ENCODE data around the gene NR3C2.

NR3C2 gene

DNA sequence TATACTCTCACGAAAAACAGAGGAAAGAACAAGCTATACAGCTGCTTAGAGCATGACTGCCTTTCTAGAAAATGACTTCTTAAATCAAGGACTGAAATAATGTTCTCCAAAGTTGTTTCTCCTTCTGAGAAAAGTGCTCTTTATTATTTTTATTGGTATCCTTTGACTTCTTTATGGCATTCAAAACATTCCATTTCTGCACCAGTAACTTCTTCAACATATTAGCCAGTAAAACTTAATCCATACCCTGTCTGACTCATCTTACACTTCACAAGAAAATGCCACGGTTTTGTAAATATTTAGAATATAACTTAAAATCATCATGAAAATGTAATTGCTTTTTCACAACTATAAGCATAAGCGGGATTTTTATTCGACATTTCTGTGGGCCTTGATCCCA is 180.4 kb downstream of the NR3C2 start:
- in situ Hi-C loops (cut with MboI; ENCODE audit: low pct_unique_long_range_greater_than_20kb, low sequenced_read_pairs, unreplicated experiment): no loop called here
- no peak for DNase-seq (ENCODE audit: low spot score)
- TF ChIP-seq, protein P1, sequence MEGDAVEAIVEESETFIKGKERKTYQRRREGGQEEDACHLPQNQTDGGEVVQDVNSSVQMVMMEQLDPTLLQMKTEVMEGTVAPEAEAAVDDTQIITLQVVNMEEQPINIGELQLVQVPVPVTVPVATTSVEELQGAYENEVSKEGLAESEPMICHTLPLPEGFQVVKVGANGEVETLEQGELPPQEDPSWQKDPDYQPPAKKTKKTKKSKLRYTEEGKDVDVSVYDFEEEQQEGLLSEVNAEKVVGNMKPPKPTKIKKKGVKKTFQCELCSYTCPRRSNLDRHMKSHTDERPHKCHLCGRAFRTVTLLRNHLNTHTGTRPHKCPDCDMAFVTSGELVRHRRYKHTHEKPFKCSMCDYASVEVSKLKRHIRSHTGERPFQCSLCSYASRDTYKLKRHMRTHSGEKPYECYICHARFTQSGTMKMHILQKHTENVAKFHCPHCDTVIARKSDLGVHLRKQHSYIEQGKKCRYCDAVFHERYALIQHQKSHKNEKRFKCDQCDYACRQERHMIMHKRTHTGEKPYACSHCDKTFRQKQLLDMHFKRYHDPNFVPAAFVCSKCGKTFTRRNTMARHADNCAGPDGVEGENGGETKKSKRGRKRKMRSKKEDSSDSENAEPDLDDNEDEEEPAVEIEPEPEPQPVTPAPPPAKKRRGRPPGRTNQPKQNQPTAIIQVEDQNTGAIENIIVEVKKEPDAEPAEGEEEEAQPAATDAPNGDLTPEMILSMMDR (IDR thresholded peaks at IDR 0.05; ENCODE audit: extremely low read depth, insufficient read depth, missing control alignments): no peak

DNA sequence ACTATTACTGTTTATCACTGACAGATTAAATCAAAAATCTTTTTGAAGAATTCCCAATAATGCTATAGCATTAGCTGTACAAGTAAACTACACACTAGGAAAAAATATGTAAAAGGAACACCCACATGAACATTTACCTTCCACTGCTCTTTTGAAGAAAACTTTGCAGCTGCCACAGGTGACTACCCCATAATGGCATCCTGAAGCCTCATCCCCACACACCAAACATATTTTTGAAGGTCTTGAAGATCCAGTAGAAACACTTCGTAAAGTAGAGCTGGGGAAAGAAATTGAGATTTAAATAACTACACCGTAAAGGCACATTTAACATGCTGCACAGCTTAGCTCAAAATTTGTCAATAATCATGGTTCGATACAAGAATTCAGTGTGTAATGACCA is 182.4 kb downstream of the NR3C2 start:
- DNase-seq (ENCODE audit: low spot score): no peak
- in situ Hi-C loops (cut with MboI; ENCODE audit: low pct_unique_long_range_greater_than_20kb, low sequenced_read_pairs, unreplicated experiment): no loop called here
- TF ChIP-seq, protein P1 (IDR thresholded peaks at IDR 0.05; ENCODE audit: extremely low read depth, insufficient read depth, missing control alignments): no peak

DNA sequence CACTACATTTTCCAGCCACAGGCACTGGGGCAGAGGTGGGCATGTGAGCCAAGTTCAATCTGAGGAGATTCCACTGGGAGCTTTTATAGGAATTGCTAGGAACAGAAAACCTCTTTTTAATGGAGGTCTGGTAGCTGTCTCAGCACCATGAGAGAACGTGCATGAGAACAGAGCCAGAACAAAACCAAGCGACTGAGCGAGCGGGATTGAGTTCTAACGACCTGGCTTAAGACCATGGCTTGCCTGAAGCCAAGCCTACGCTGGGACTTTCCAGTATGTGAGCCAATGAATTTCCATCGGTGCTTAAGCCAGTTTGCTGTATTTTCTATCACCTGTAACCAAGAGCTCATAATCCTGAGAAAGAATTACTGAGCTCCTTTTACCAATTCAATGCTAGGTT is 183.7 kb downstream of the NR3C2 start:
- TF ChIP-seq, protein P1 (IDR thresholded peaks at IDR 0.05; ENCODE audit: extremely low read depth, insufficient read depth, missing control alignments): no peak
- DNase-seq (ENCODE audit: low spot score): no peak
- in situ Hi-C loops (cut with MboI; ENCODE audit: low pct_unique_long_range_greater_than_20kb, low sequenced_read_pairs, unreplicated experiment): no loop called here

DNA sequence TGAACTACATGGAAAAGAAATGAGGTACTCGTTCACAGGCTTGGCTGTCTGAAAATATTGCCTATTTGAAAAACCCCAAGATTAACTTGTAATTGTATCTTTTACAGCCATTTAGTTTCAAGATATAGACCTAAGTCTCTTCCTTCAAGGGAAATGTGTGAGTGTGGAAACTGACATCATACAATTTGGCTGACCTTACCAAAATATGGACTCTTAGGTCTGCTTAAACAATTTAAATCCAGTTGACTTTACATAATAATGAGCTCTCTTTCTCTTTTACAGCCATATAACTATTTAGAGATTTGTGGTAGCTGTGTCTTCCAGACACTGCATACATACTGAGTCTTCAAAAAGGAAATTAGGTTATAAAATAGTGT is 186.9 kb downstream of the NR3C2 start:
- DNase-seq (ENCODE audit: low spot score): no peak
- TF ChIP-seq, protein P1 (IDR thresholded peaks at IDR 0.05; ENCODE audit: extremely low read depth, insufficient read depth, missing control alignments): no peak
- in situ Hi-C loops (cut with MboI; ENCODE audit: low pct_unique_long_range_greater_than_20kb, low sequenced_read_pairs, unreplicated experiment): no loop called here

DNA sequence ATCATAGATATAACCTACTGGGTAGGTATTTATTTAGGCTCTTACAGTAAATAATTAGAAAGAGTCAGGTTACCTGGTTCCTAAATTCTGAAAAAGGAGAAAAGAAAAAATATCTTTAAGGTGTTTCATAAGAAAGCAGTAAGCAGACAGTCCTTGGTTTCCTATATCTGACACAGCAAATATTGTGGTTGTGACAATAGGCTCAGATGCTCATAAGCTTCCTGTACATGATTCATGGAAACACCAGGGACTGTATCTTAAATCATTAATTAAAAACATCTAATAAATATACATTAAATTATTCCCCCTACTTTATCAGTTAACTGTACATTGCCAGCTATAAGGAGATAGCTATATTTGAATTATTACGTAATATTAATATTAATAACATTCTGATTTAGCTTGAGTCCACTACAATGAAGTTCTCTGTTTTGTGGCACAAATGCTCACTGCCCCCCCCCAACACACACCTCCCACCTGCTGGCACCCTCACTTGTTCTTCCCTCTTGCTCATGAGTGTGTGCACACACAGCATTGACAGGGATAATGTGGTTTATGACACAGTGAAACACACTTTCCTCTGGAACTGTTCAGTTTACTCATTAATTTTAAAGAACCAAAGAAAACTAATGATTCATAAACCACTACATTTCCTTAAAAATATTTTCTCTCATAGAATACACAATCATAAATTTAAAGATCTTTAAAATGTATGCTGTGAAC is 187.4 kb downstream of the NR3C2 start:
- DNase-seq (ENCODE audit: low spot score): no peak
- TF ChIP-seq, protein P1 (IDR thresholded peaks at IDR 0.05; ENCODE audit: extremely low read depth, insufficient read depth, missing control alignments): no peak
- in situ Hi-C loops (cut with MboI; ENCODE audit: low pct_unique_long_range_greater_than_20kb, low sequenced_read_pairs, unreplicated experiment): no loop called here

DNA sequence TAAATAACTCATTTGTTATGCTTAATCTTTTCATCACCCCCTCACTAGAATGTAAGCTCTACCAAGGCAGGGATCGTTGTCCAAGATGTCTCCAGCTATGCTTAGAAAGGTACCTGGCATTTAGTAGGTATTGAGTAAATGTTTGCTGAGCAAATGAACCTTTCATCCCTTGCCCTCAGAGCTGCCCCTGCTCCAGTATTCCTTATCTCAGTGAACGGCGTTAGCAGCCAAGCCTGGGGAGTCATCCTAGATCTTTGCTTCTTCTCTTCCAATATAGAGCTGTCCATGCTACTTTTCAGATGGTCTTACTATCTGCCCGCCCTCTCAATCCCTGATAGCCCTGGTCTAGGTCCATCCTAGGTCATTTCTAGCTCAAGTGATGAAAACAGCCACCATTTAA is 188.4 kb downstream of the NR3C2 start:
- TF ChIP-seq, protein P1 (IDR thresholded peaks at IDR 0.05; ENCODE audit: extremely low read depth, insufficient read depth, missing control alignments): no peak
- no peak for DNase-seq (ENCODE audit: low spot score)
- in situ Hi-C loops (cut with MboI; ENCODE audit: low pct_unique_long_range_greater_than_20kb, low sequenced_read_pairs, unreplicated experiment): no loop called here
